IPS DF 19.7 (cell line): ENCODE measurements around the gene CHCHD6.

Experiments
- DNase-seq: peaks from one replicate; pipeline ENCODE4 v3.0.0-alpha.2; 2013; ENCODE audit warnings: low read depth, low spot score

CHCHD6 gene

DNA sequence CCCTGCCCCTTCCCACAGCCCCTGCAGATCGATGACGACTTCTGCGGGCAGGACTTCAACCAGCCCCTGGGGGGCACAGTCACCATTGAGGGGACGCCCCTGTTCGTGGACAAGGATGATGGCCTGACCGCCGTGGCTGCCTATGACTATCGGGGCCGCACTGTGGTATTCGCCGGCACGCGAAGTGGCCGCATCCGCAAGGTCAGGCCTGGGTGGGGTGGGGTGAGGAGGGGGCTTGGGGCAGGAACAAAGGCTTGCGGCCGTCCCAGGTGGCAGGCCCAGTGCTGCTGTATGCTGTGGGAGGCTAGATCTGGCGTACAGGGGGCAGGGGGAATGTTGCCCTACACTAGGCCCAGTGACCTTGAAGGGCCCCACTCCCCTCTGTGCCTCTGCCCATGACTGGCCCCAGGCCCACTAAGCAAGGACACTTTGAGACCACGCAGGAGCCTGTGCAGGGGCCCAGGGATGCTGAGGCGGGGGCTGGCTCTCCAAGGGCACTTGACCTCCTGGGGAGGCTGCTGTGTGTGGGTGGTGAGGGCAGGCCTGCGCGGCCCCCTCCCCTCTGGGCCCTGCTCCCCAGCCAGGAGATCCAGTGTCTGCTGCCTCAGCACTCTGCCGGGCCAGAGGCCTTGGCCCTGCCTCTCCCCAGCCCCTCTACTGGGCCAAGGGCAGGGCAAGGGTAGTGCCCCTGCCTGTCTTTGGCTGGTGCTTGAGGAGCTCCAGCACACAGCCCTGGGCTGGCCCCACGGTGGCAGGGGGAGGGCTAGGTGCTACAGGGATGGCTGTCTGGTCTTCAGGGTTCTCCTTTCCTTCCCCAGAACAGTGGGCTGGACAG is 287.5 kb downstream of the CHCHD6 start:
- no peak for DNase-seq

GRCh38 chr3:126992216-126992615 is 288.2 kb downstream of the CHCHD6 start:
- DNase-seq: no peak

GRCh38 chr3:126992776-126993175 is 288.7 kb downstream of the CHCHD6 start:
- no peak for DNase-seq

DNA sequence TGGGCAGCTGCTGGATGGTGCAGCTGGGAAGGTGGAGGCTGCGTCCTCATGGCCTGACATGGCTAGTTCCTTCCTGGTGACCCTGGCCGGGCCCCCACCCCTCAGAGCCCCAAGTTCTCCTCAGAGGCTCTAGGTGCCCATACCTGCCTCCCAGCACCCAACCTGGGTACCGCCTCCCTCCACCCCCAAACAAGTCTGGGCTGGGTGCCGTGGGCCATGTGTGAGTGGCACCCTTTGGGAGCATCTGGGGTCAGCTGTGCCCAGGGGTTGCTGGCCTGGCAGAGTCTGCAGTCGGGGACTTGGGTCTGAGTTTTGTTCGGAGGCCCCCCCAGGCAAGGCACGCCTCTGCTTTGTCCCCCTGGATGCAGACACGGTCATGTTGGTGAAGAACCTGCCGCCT is 289.4 kb downstream of the CHCHD6 start:
- DNase-seq: no peak

GRCh38 chr3:126994661-126995245 is 290.7 kb downstream of the CHCHD6 start:
- no peak for DNase-seq

GRCh38 chr3:126995254-126995780 is 291.3 kb downstream of the CHCHD6 start:
- no peak for DNase-seq

- DNase-seq: no peak
Observed at GRCh38 chr3:126995926-126996512, 292.0 kb downstream of the CHCHD6 start.

DNA sequence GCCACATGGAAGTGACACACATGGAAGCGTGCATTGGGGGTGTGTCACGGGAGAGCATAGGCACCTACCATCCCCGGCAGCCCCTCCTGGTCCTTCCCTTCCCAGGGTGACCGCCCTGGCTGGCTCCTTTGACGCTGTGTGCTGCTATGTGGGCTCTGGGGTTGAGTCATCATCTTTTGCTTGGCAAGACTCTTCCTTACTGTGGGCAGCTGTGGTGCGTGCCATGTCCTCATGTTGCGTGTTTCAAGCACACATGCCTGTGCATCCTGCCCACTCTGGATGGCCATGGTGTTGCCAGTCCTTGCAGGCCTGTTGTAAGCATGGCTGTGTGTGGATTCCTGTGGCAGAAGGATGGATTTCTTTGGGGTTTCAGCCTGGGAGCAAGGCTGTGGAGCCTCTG is 292.9 kb downstream of the CHCHD6 start:
- DNase-seq: no peak

DNA sequence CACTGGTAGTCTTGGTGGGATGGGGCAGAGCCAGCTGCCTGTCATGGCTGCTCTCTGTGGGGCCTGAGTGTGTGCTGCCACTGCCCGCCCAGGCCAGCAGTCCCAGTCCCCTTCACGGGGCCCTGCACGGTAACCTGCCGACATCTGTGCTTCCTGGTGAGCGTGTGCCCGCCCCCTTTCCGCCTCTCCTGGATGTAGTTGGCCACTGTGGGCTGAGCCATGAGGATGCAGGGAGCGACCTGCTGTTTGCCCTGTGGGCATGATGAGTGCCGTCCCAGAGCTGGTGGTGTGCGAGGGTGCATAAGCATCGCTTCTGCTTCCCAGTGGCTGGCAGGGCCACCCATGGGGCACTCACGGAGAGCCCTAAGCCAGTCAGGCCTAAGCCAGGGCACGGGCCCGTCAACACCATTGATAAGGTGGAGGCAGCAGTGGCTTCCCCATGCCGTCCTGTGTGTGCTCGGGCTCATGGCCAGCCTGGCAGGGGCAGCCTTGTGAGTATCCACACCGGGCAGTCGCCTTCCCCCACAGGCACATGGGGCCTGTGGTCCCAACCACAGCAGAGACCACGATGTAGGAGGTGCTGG is 293.5 kb downstream of the CHCHD6 start:
- DNase-seq: no peak

- no peak for DNase-seq
Observed at GRCh38 chr3:126998320-126998719, 294.3 kb downstream of the CHCHD6 start.

GRCh38 chr3:126998728-126999127 is 294.7 kb downstream of the CHCHD6 start:
- no peak for DNase-seq

DNA sequence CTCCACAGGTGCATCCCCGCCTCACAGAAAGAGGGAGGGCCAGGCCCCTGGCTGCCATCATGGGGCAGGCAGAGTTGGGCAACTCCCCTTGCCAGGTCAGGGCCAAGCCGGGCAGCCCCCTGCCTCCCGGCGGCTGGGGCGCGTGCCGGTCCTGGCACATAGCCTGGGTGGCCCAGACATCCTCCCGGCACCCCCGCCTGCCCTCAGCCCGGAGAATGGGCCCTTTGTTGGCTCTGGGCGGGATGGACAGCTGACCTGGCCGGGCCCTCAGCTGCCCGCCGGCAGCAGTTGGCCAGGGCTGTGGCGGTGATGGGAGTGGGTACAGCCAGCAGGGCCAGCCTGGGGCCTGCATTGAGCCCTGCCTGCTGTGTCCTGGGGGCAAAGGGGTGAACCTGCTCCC is 295.3 kb downstream of the CHCHD6 start:
- DNase-seq: no peak

DNA sequence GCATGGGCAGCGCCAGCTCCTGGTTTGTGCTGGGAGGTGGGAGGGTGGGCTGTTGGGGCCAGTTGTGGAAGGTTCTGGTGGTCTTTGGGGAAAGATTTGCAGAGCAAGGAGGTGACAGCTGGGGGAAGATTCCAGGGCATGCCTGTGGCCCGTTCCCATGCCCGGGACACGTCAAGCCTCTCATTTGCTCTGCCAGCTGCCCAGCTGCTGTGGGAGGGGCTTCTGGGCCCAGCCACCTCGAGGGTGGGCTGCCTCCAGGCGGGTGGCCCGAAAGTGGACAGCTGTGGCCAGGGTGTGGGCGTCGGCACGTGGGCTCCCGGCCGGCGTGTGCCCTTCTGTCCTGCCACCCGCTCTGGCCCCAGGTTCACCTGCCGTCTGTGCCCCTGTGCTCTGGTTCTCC is 296.1 kb downstream of the CHCHD6 start:
- DNase-seq: no peak

GRCh38 chr3:127000761-127001160 is 296.7 kb downstream of the CHCHD6 start:
- DNase-seq: no peak

- no peak for DNase-seq
Observed at GRCh38 chr3:127001486-127002194, 297.6 kb downstream of the CHCHD6 start.

- peak; percentile 69 for DNase-seq
Observed at GRCh38 chr3:127002195-127003174, 298.4 kb downstream of the CHCHD6 start.

GRCh38 chr3:127003175-127003555 is 299.1 kb downstream of the CHCHD6 start:
- DNase-seq: no peak

- DNase-seq: no peak
Observed at GRCh38 chr3:127003601-127004280, 299.7 kb downstream of the CHCHD6 start.

GRCh38 chr3:127004641-127005397 is 300.8 kb downstream of the CHCHD6 start:
- no peak for DNase-seq
